ENCODE results near the gene ACVR2A. TPM values are rescaled to one million over a fixed set of nuclear protein-coding genes. Genes with fewer than 3 reads are reported as not detected.

ACVR2A gene
- polyA plus RNA-seq, 3 donors, result 2.6 to 10.5 (median 3.7) TPM

DNA sequence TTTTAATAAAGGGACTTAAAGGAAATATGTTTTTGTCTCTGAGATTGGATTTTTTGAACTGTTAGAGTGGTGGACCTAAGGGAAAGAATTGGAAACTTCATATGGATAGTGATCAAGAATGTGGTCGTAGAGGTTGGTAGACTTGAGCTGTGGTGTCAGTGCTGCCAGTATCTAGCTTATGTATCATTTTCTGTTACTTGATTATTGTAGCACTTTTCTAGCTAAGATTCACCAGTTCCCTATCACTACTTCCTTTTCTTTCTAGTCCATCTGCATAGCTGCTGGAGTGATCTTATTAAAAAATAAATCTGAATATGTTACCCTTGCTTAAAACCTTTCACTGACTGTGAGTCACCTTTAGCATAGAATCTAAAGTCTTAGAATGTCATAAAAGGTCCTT, 6.0 kb downstream of the ACVR2A start:
- Histone ChIP-seq H3K27me3 (ENCODE audit: control insufficient read depth in 2 of 2, insufficient read depth in 2 of 2, low read length in 2 of 2) (peaks cover 31 to 32% of the 10 kb centered on the region in 2 donors), H2AFZ (ENCODE audit: insufficient read depth, low read depth, low read length, poor library complexity, severe bottlenecking) (no peak overlapping the region), H3K4me3 (replicated peaks in 1 of 3; ENCODE audit: low read depth in 2 of 3, low read length in 3 of 3) (no peak overlapping the region), H3K4me1 (ENCODE audit: control insufficient read depth in 1 of 2, insufficient read depth in 2 of 2, low read length in 2 of 2) (peaks cover 10 to 24% of the 10 kb centered on the region in 2 donors), H3K4me2 (replicated peaks; ENCODE audit: extremely low read depth, low read length, poor library complexity, severe bottlenecking) (no peak overlapping the region), H4K20me1 (ENCODE audit: insufficient read depth, low read length) (peaks cover 99% of the 10 kb centered on the region), H3K9me3 (replicated peaks in 1 of 2; ENCODE audit: control insufficient read depth in 1 of 2, insufficient read depth in 1 of 2, low read length in 2 of 2) (no peaks in the 10 kb centered on the region), H3K79me2 (ENCODE audit: insufficient read depth, low read length) (peaks cover 18% of the 10 kb centered on the region), H3K27ac (ENCODE audit: low read depth in 1 of 2, low read length in 2 of 2) (no peak overlapping the region), H3K36me3 (replicated peaks in 1 of 2; ENCODE audit: control insufficient read depth in 1 of 2, insufficient read depth in 2 of 2, low read length in 2 of 2) (no peaks in the 10 kb centered on the region), H3K9ac (ENCODE audit: insufficient read depth, low read length, poor library complexity, severe bottlenecking) (no peak overlapping the region)
- Mint-ChIP-seq H3K4me1 (peaks cover 34% of the 10 kb centered on the region), H3K9me3 (peaks cover 0 to 3% (median 0%) of the 10 kb centered on the region in 7 donors), H3K36me3 (no peaks in the 10 kb centered on the region), H3K4me3 (peak overlapping the region in 1 of 2 donors; percentile 27), H3K27ac (no peak overlapping the region), H3K27me3 (ENCODE audit: low read depth in 3 of 3) (peaks cover 24 to 29% (median 25%) of the 10 kb centered on the region in 3 donors)
- TF ChIP-seq, protein P1, sequence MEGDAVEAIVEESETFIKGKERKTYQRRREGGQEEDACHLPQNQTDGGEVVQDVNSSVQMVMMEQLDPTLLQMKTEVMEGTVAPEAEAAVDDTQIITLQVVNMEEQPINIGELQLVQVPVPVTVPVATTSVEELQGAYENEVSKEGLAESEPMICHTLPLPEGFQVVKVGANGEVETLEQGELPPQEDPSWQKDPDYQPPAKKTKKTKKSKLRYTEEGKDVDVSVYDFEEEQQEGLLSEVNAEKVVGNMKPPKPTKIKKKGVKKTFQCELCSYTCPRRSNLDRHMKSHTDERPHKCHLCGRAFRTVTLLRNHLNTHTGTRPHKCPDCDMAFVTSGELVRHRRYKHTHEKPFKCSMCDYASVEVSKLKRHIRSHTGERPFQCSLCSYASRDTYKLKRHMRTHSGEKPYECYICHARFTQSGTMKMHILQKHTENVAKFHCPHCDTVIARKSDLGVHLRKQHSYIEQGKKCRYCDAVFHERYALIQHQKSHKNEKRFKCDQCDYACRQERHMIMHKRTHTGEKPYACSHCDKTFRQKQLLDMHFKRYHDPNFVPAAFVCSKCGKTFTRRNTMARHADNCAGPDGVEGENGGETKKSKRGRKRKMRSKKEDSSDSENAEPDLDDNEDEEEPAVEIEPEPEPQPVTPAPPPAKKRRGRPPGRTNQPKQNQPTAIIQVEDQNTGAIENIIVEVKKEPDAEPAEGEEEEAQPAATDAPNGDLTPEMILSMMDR (IDR thresholded peaks at IDR 0.05), result no peak
- no CpG with 5 or more reads among the region's 1 CpG for WGBS (ENCODE audit: insufficient coverage)
- no peak for DNase-seq
- intact Hi-C loops (cut with micrococcal nuclease), result no loop called here

DNA sequence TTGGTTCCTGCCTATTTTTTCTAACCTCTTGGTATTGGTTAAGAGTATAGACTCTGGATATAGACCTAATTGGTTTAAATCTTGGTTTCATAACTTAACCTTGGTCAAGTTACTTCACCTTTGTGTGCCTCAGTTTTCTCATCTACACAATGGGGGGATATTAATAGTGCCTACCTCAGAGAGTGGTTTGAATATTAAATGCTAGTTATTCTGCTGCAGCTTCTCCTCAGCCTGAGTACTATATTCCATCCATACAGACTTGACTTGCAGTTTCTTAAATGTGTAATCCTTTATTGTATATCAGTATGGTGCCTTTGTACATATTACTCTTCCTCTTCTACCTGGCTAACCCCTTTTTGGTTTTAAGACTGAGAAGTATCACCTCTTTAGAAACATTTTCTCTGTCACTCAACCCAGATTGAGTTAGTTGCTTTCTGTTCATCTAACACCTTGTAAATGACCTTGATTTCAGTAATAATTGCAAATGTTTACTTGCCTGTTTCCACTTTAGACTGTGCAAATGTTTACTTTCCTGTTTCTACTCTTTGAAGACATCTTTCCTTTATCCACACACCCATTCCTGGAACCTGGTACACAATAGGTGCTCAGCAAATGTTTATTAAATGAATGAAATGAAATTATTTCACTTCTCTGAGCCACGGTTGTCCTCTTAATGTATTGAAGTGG, 6.6 kb downstream of the ACVR2A start:
- Histone ChIP-seq H3K27me3 (ENCODE audit: control insufficient read depth in 2 of 2, insufficient read depth in 2 of 2, low read length in 2 of 2) (peaks cover 25 to 27% of the 10 kb centered on the region in 2 donors), H2AFZ (ENCODE audit: insufficient read depth, low read depth, low read length, poor library complexity, severe bottlenecking) (no peak overlapping the region), H3K4me3 (replicated peaks in 1 of 3; ENCODE audit: low read depth in 2 of 3, low read length in 3 of 3) (no peak overlapping the region), H3K36me3 (replicated peaks in 1 of 2; ENCODE audit: control insufficient read depth in 1 of 2, insufficient read depth in 2 of 2, low read length in 2 of 2) (no peaks in the 10 kb centered on the region), H3K4me1 (ENCODE audit: control insufficient read depth in 1 of 2, insufficient read depth in 2 of 2, low read length in 2 of 2) (peaks cover 5 to 19% of the 10 kb centered on the region in 2 donors), H3K79me2 (ENCODE audit: insufficient read depth, low read length) (peaks cover 17% of the 10 kb centered on the region), H3K9me3 (replicated peaks in 1 of 2; ENCODE audit: control insufficient read depth in 1 of 2, insufficient read depth in 1 of 2, low read length in 2 of 2) (no peaks in the 10 kb centered on the region), H3K27ac (ENCODE audit: low read depth in 1 of 2, low read length in 2 of 2) (no peak overlapping the region), H4K20me1 (ENCODE audit: insufficient read depth, low read length) (peaks cover 99% of the 10 kb centered on the region), H3K4me2 (replicated peaks; ENCODE audit: extremely low read depth, low read length, poor library complexity, severe bottlenecking) (no peak overlapping the region), H3K9ac (ENCODE audit: insufficient read depth, low read length, poor library complexity, severe bottlenecking) (no peak overlapping the region)
- Mint-ChIP-seq H3K27me3 (ENCODE audit: low read depth in 3 of 3) (peaks cover 19 to 23% (median 20%) of the 10 kb centered on the region in 3 donors), H3K27ac (no peak overlapping the region), H3K9me3 (peaks cover 0 to 1% (median 0%) of the 10 kb centered on the region in 7 donors), H3K4me3 (no peak overlapping the region), H3K36me3 (no peaks in the 10 kb centered on the region), H3K4me1 (peaks cover 29% of the 10 kb centered on the region)
- WGBS (ENCODE audit: insufficient coverage), result no CpG with 5 or more reads among the region's 1 CpG
- intact Hi-C loops (cut with micrococcal nuclease), result no loop called here
- TF ChIP-seq, protein P1 (IDR thresholded peaks at IDR 0.05), result no peak
- no peak for DNase-seq
